Measurements from ENCODE around the gene ADAMTS17. TPM values are rescaled to one million over a fixed set of nuclear protein-coding genes. Genes with fewer than 3 reads are reported as not detected.

Gene ADAMTS17
- total RNA-seq, 1 donor from 2014 or later = 1.5 TPM

DNA sequence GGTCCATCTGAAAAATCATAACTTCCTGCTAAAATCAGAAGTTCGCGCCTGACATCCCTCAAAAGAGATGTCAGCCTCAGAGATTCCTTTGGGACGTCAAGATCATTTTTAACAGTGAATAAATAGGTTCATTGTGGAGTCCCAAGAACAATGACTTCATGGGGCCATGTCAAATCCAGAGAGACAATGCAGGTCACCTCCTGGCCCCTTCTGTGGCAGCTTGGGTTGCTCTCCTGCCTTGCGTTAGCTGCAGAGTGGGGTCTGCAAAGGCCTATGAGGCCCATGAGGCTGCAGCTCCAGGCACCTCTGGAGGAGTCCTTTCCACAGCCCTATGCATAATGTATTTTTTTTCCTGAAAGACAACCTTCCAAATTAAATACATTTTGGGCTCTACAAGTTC lies 282.3 kb downstream of the ADAMTS17 start:
- H2AFZ ChIP-seq (replicated peaks) = no peak overlapping the region
- no peak overlapping the region for H3K4me3 Mint-ChIP-seq
- no peak for DNase-seq (ENCODE audit: low spot score)

DNA sequence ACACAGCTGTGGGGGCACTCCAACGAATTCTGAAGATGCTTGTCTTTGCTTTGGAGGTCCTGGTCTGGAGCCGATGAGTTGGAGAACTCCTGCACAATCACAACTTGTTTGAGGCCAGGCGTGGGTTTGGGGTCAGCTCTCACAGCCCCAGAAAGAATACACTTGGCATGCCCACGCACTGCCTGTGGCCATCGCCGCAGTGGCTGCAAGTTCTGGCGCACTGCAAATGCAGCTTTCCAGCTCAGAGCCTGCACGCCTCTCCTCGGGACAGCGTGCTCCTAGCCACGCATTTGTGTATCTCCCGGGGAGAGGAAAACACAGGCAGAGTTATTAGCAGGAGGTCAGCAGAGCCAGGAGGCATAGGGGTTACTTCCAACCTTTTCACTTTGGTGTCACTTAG lies 282.7 kb downstream of the ADAMTS17 start:
- no peak overlapping the region for H3K4me3 Mint-ChIP-seq
- Histone ChIP-seq H3K27ac (no peak overlapping the region), H3K36me3 (no peaks in the 10 kb centered on the region), H2AFZ (replicated peaks) (no peak overlapping the region), H3K4me3 (no peak overlapping the region), H4K20me1 (ENCODE audit: low read depth) (no peaks in the 10 kb centered on the region), H3K79me2 (ENCODE audit: low read depth) (no peaks in the 10 kb centered on the region), H3K9me3 (ENCODE audit: low read depth) (no peaks in the 10 kb centered on the region), H3K4me1 (no peaks in the 10 kb centered on the region), H3K27me3 (no peaks in the 10 kb centered on the region), H3F3A (ENCODE audit: low read depth) (no peaks in the 10 kb centered on the region), H3K9ac (no peak overlapping the region), H3K4me2 (no peak overlapping the region)
- H3K9me3 Mint-ChIP-seq = no peaks in the 10 kb centered on the region
- no peak for DNase-seq (ENCODE audit: low spot score)
- no peaks in the 10 kb centered on the region for H3K36me3 Mint-ChIP-seq
- no peak overlapping the region for H3K27ac Mint-ChIP-seq
- peaks cover 9% of the 10 kb centered on the region for H3K4me1 Mint-ChIP-seq
- TF ChIP-seq, protein P1, sequence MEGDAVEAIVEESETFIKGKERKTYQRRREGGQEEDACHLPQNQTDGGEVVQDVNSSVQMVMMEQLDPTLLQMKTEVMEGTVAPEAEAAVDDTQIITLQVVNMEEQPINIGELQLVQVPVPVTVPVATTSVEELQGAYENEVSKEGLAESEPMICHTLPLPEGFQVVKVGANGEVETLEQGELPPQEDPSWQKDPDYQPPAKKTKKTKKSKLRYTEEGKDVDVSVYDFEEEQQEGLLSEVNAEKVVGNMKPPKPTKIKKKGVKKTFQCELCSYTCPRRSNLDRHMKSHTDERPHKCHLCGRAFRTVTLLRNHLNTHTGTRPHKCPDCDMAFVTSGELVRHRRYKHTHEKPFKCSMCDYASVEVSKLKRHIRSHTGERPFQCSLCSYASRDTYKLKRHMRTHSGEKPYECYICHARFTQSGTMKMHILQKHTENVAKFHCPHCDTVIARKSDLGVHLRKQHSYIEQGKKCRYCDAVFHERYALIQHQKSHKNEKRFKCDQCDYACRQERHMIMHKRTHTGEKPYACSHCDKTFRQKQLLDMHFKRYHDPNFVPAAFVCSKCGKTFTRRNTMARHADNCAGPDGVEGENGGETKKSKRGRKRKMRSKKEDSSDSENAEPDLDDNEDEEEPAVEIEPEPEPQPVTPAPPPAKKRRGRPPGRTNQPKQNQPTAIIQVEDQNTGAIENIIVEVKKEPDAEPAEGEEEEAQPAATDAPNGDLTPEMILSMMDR (IDR thresholded peaks at IDR 0.05) = no peak
- TF ChIP-seq EZH2phosphoT487 (IDR thresholded peaks at IDR 0.05) = no peak
- no peak for TF ChIP-seq EZH2 (IDR thresholded peaks at IDR 0.05)
- peaks cover 12% of the 10 kb centered on the region for H3K27me3 Mint-ChIP-seq (ENCODE audit: insufficient read depth, low read depth)

More for the DNA sequence above, 282.3 kb downstream of the ADAMTS17 start:
- Histone ChIP-seq H3K36me3 (no peaks in the 10 kb centered on the region), H3K4me2 (no peak overlapping the region), H3K9ac (no peak overlapping the region), H3F3A (ENCODE audit: low read depth) (no peaks in the 10 kb centered on the region), H3K4me1 (no peaks in the 10 kb centered on the region), H4K20me1 (ENCODE audit: low read depth) (no peaks in the 10 kb centered on the region), H3K4me3 (no peak overlapping the region), H3K27ac (no peak overlapping the region), H3K9me3 (ENCODE audit: low read depth) (no peaks in the 10 kb centered on the region), H3K27me3 (no peaks in the 10 kb centered on the region), H3K79me2 (ENCODE audit: low read depth) (no peaks in the 10 kb centered on the region)
- Mint-ChIP-seq H3K36me3 (no peaks in the 10 kb centered on the region), H3K9me3 (no peaks in the 10 kb centered on the region), H3K27me3 (ENCODE audit: insufficient read depth, low read depth) (peaks cover 12% of the 10 kb centered on the region), H3K27ac (no peak overlapping the region), H3K4me1 (peaks cover 9% of the 10 kb centered on the region)
- TF ChIP-seq EZH2 (IDR thresholded peaks at IDR 0.05) = no peak
- TF ChIP-seq, protein P1 (IDR thresholded peaks at IDR 0.05) = no peak
- no peak for TF ChIP-seq EZH2phosphoT487 (IDR thresholded peaks at IDR 0.05)

DNA sequence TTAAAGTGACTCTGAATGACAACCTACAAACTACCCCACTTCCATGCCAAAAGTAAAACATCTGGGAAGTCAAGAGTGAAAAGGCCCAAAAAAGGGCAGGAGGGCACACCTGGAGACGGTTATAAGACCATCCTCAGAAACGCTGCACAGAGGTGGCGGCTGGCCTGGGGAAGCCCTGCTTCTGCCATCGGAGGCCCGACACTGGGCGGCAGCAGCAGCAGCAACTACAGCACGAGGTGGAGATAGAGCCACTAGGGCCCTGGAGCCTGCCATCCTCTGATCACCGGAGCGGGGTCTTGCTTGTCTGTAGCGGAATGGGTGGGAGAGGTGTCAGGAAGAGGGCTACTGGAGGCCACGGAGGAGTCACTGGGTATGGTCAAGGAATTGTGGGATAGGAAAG lies 283.3 kb downstream of the ADAMTS17 start:
- H2AFZ ChIP-seq (replicated peaks) = no peak overlapping the region
- Mint-ChIP-seq H3K4me1 (peaks cover 9% of the 10 kb centered on the region), H3K9me3 (no peaks in the 10 kb centered on the region), H3K27ac (peak overlapping the region; percentile 19), H3K27me3 (ENCODE audit: insufficient read depth, low read depth) (peaks cover 12% of the 10 kb centered on the region), H3K36me3 (no peaks in the 10 kb centered on the region), H3K4me3 (peak overlapping the region; percentile 57)
- no peak overlapping the region for H3K4me3 ChIP-seq
- no peaks in the 10 kb centered on the region for H3K36me3 ChIP-seq
- no peaks in the 10 kb centered on the region for H3K4me1 ChIP-seq
- no peak overlapping the region for H3K9ac ChIP-seq
- no peaks in the 10 kb centered on the region for H3K9me3 ChIP-seq (ENCODE audit: low read depth)
- H3K27ac ChIP-seq = no peak overlapping the region
- no peak for TF ChIP-seq EZH2 (IDR thresholded peaks at IDR 0.05)
- TF ChIP-seq, protein P1 (IDR thresholded peaks at IDR 0.05) = no peak
- TF ChIP-seq EZH2phosphoT487 (IDR thresholded peaks at IDR 0.05) = no peak
- no peaks in the 10 kb centered on the region for H3K79me2 ChIP-seq (ENCODE audit: low read depth)
- no peaks in the 10 kb centered on the region for H4K20me1 ChIP-seq (ENCODE audit: low read depth)
- H3K4me2 ChIP-seq = no peak overlapping the region
- H3F3A ChIP-seq (ENCODE audit: low read depth) = no peaks in the 10 kb centered on the region
- DNase-seq (ENCODE audit: low spot score) = no peak
- H3K27me3 ChIP-seq = no peaks in the 10 kb centered on the region

Measured in neural progenitor cell (in vitro differentiated cells).